Left ventricle myocardium inferior (tissue), 1 donor: Measurements from ENCODE around the gene LPCAT2. TPM values are rescaled to one million over a fixed set of nuclear protein-coding genes. Genes with fewer than 3 reads are reported as not detected.

ENCODE experiments used
- DNase-seq: peaks from one replicate; pipeline ENCODE4 v3.0.0-alpha.2; 2020
- H3K27ac ChIP-seq: fragments of 200-600 bp; replicated peaks from 2 replicates; pipeline ENCODE4 v1.8.0; 2021
- H3K27me3 ChIP-seq: fragments of 200-600 bp; 2 replicates; pipeline ENCODE4 v1.8.0; 2021; ENCODE audit warnings: low read depth
- H3K36me3 ChIP-seq: fragments of 200-600 bp; 2 replicates; pipeline ENCODE4 v1.8.0; 2021
- H3K4me1 ChIP-seq: fragments of 200-600 bp; 2 replicates; pipeline ENCODE4 v1.8.0; 2021
- H3K4me3 ChIP-seq: fragments of 200-600 bp; 2 replicates; pipeline ENCODE4 v1.8.0; 2021; ENCODE audit warnings: mild to moderate bottlenecking, moderate library complexity
- H3K9me3 ChIP-seq: fragments of 200-600 bp; replicated peaks from 2 replicates; pipeline ENCODE4 v1.8.0; 2021
- CTCF ChIP-seq: fragments of 200-600 bp; IDR thresholded peaks from 2 replicates; pipeline ENCODE4 v1.8.0; 2021; ENCODE audit warnings: antibody characterized with exemption, mild to moderate bottlenecking, borderline replicate concordance
- intact Hi-C: fragments of 100-400 bp; cut with micrococcal nuclease; formaldehyde crosslinking; loops from one replicate; pipeline ENCODE4 v1.11.0; 2022
- total RNA-seq: library from RNA; stranded (reverse); fragmentation: NEBNext Ultra II Directional; extraction: Animal tissue kit (Norgen Biotek cat#: 25700); gene quantifications from one replicate; pipeline ENCODE4 v1.2.1, GENCODE V29; 2021
- donor health status: DM: no; HTN: yes; CAD: no; lungs with severe emphysema.

Gene LPCAT2
- total RNA-seq, 1 donor from 2014 or later, result 6.9 TPM

GRCh38 chr16:55473587-55473986 lies 35.3 kb upstream of the LPCAT2 start:
- no peak for TF ChIP-seq CTCF
- Histone ChIP-seq H3K36me3 (no peaks in the 10 kb centered on the region), H3K4me3 (no peak overlapping the region), H3K9me3 (no peaks in the 10 kb centered on the region), H3K4me1 (peaks cover 31% of the 10 kb centered on the region), H3K27me3 (peaks cover 12% of the 10 kb centered on the region), H3K27ac (no peak overlapping the region)
- DNase-seq, result no peak
- intact Hi-C loops, result no loop called here

DNA sequence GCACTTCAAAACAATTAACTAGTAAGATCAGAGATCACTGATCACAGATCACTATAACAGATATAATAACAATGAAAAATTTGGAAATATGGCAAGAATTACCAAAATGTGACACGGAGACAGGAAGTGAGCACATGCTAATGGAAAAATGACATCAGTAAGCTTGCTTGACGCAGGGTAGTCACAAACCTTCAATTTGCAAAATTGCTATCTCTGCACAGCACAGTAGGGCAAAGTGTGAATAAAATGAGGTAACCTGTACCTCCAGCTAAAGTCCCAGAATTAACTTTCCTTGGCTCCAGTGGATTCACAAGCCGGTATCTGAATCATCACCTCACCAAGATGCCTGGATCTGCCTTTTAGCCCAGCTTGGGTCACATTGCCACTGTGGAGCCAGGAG lies 34.1 kb upstream of the LPCAT2 start:
- Histone ChIP-seq H3K27ac (peak overlapping the region; percentile 91), H3K9me3 (no peaks in the 10 kb centered on the region), H3K4me1 (peaks cover 44% of the 10 kb centered on the region), H3K27me3 (peaks cover 24% of the 10 kb centered on the region), H3K36me3 (no peaks in the 10 kb centered on the region), H3K4me3 (no peak overlapping the region)
- TF ChIP-seq CTCF, result no peak
- intact Hi-C loops, result no loop called here
- DNase-seq, result no peak

DNA sequence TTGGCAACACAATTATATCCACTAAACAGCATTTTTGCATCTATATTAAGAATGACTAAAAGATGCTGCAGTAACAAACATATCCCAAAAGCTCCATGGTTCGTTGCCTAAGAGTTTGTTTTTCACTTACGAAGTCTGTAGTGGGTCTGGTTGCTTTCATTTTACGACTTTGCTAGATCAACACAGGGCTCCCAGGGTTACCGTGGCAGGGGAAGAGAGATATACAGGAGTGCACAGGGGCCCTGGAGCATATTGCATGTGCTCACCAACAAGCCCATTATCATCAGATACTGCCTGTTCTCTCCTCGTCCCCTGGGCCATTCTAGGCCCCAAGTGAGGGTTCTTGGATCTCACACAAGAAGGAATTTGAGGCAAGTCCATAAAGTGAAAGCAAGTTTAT lies 33.0 kb upstream of the LPCAT2 start:
- peak overlapping the region; percentile 21 for H3K4me3 ChIP-seq

GRCh38 chr16:55476625-55477533 lies 32.0 kb upstream of the LPCAT2 start:
- TF ChIP-seq CTCF, result no peak
- Histone ChIP-seq H3K27ac (peak overlapping the region; percentile 91), H3K4me1 (peaks cover 46% of the 10 kb centered on the region), H3K9me3 (no peaks in the 10 kb centered on the region), H3K4me3 (no peak overlapping the region), H3K27me3 (peaks cover 45% of the 10 kb centered on the region), H3K36me3 (no peaks in the 10 kb centered on the region)
- peak; percentile 65 for DNase-seq
- intact Hi-C loops, result no loop called here

More for the DNA sequence above, 33.0 kb upstream of the LPCAT2 start:
- intact Hi-C loops, result no loop called here
- H3K27me3 ChIP-seq, result peaks cover 35% of the 10 kb centered on the region
- no peaks in the 10 kb centered on the region for H3K36me3 ChIP-seq
- H3K4me1 ChIP-seq, result peaks cover 48% of the 10 kb centered on the region
- no peaks in the 10 kb centered on the region for H3K9me3 ChIP-seq
- no peak for TF ChIP-seq CTCF
- peak; percentile 37 for DNase-seq
- peak overlapping the region; percentile 91 for H3K27ac ChIP-seq

- intact Hi-C loops, result no loop called here
- Histone ChIP-seq H3K27me3 (peaks cover 53% of the 10 kb centered on the region), H3K9me3 (no peaks in the 10 kb centered on the region), H3K4me1 (peaks cover 53% of the 10 kb centered on the region), H3K4me3 (no peak overlapping the region), H3K27ac (peak overlapping the region; percentile 91), H3K36me3 (peaks cover 2% of the 10 kb centered on the region)
- no peak for TF ChIP-seq CTCF
- DNase-seq, result no peak
Measured at GRCh38 chr16:55477736-55478135, 31.1 kb upstream of the LPCAT2 start.
